Measurements from ENCODE around the gene KYAT1. TPM values are rescaled to one million over a fixed set of nuclear protein-coding genes. Genes with fewer than 3 reads are reported as not detected.
A peak's percentile ranks its signal among the peaks of the same experiment; 100 is the strongest.

The KYAT1 gene
- total and polyA plus RNA-seq, 11 donors = 9.5 to 16.7 (median 12.6) TPM

DNA sequence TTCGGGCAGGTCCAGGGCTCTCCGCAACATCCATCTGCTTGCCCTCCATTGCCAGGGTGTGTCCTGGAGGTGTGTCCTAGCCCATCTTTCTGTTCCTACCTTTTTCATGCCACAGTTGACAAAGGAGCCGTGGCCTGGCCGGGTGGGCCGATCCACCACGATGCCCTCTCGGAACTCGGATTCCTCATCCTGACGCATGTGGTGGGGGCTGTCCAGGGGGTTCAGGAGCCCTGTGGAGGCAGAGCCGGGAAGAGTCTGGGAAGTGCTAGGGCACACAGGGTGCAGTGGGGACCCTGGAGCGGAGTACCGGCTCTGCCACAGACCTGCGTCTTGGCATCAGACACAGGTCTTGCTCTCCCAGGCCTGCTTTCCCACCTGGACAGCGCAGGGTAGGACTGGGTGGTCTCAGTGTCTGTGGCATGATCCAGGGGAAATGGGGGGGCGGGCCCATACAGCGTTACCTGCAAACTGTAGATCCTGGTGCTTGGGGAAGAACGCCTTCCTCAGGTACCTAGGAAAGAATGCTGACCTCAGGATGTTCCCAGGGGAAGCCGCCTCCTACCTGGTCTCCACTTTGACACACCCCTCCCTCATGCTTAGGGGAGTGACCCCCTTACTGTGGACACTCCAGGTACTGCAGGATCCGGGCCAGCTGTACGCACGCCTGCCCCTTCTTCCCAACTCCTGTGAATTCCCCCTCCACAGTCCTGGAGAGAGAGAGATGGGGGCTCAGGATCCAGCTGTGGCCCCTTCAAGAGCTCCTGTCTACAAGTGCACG is 55.6 kb downstream of the KYAT1 start:
- Histone ChIP-seq H3K27ac (no peak overlapping the region), H3K9me3 (no peaks in the 10 kb centered on the region), H3K36me3 (peaks cover 0 to 66% (median 62%) of the 10 kb centered on the region in 9 donors), H3K4me3 (no peak overlapping the region), H3K27me3 (no peaks in the 10 kb centered on the region), H3K4me1 (peaks cover 0 to 17% (median 12%) of the 10 kb centered on the region in 12 donors)
- DNase-seq = no peak
- intact Hi-C loops (cut with DNase I) = no loop called here
- no peak for ATAC-seq
- 94 to 96% (median 95%) methylated on average over 21 to 22 of the region's 22 CpGs for WGBS, 4 donors
- no peak for TF ChIP-seq POLR2A (IDR thresholded peaks at IDR 0.05)
- TF ChIP-seq CTCF (IDR thresholded peaks at IDR 0.05) = peak in 2 of 12 donors; percentile 13 to 21

GRCh38 chr9:128824911-128825310 is 56.8 kb downstream of the KYAT1 start:
- Histone ChIP-seq H3K4me1 (peaks cover 0 to 19% (median 14%) of the 10 kb centered on the region in 12 donors), H3K36me3 (peaks cover 0 to 70% (median 62%) of the 10 kb centered on the region in 9 donors), H3K27me3 (no peaks in the 10 kb centered on the region), H3K4me3 (no peak overlapping the region), H3K9me3 (no peaks in the 10 kb centered on the region), H3K27ac (no peak overlapping the region)
- DNase-seq (no peak), ATAC-seq (no peak)
- intact Hi-C loops (cut with DNase I) = no loop called here
- WGBS, 4 donors = 84 to 87% (median 86%) methylated on average over 4 to 7 of the region's 7 CpGs
- TF ChIP-seq POLR2A (IDR thresholded peaks at IDR 0.05) (no peak), CTCF (IDR thresholded peaks at IDR 0.05) (no peak)

- peaks cover 0 to 70% (median 62%) of the 10 kb centered on the region in 9 donors for H3K36me3 ChIP-seq
- DNase-seq = no peak
- 86 to 91% (median 90%) methylated on average over 5 to 12 of the region's 12 CpGs for WGBS, 4 donors
Measured at GRCh38 chr9:128823903-128824406, 57.8 kb downstream of the KYAT1 start.

More at GRCh38 chr9:128823903-128824406, 57.8 kb downstream of the KYAT1 start:
- no peak overlapping the region for H3K4me3 ChIP-seq
- intact Hi-C loops (cut with DNase I) = no loop called here
- ATAC-seq = no peak
- H3K27me3 ChIP-seq = no peaks in the 10 kb centered on the region
- H3K27ac ChIP-seq = no peak overlapping the region
- no peaks in the 10 kb centered on the region for H3K9me3 ChIP-seq
- TF ChIP-seq CTCF (IDR thresholded peaks at IDR 0.05) (no peak), POLR2A (IDR thresholded peaks at IDR 0.05) (no peak)
- peaks cover 0 to 25% (median 20%) of the 10 kb centered on the region in 12 donors for H3K4me1 ChIP-seq
